ENCODE results near the gene CPE. TPM values are rescaled to one million over a fixed set of nuclear protein-coding genes. Genes with fewer than 3 reads are reported as not detected.

The CPE gene
- total RNA-seq, 3 donors from 2014 or later (not counting 1 experiment from before 2014, with no cell fraction given), result not detected

GRCh38 chr4:165359506-165359905 lies 19.3 kb upstream of the CPE start:
- no peak for TF ChIP-seq CTCF (IDR thresholded peaks at IDR 0.05)
- H3K36me3 Mint-ChIP-seq, result no peaks in the 10 kb centered on the region
- no peak for DNase-seq

GRCh38 chr4:165360041-165360695 lies 18.6 kb upstream of the CPE start:
- H3K27ac ChIP-seq (ENCODE audit: low read length), result no peak overlapping the region
- TF ChIP-seq CTCF (IDR thresholded peaks at IDR 0.05), result no peak
- DNase-seq, result no peak
- WGBS (ENCODE audit: insufficient coverage), result 78% methylated on average over 4 of the region's 6 CpGs
- no peaks in the 10 kb centered on the region for H3K27me3 ChIP-seq (ENCODE audit: control insufficient read depth, insufficient read depth, low read length)
- Mint-ChIP-seq H3K36me3 (no peaks in the 10 kb centered on the region), H3K27me3 (ENCODE audit: low read depth in 2 of 2) (peaks cover 16 to 18% of the 10 kb centered on the region in 2 donors), H3K4me3 (no peak overlapping the region), H3K4me1 (no peaks in the 10 kb centered on the region), H3K9me3 (no peaks in the 10 kb centered on the region), H3K27ac (no peak overlapping the region)
- no peak overlapping the region for H3K4me3 ChIP-seq (ENCODE audit: low read length)
- no peak for ATAC-seq
- no peaks in the 10 kb centered on the region for H3K36me3 ChIP-seq (ENCODE audit: control insufficient read depth, insufficient read depth, low read length)
- intact Hi-C loops (cut with micrococcal nuclease), result no loop called here
- no peaks in the 10 kb centered on the region for H3K9me3 ChIP-seq (ENCODE audit: control insufficient read depth, insufficient read depth, low read length)
- H3K4me1 ChIP-seq (ENCODE audit: control insufficient read depth, insufficient read depth, low read length), result no peaks in the 10 kb centered on the region

More at GRCh38 chr4:165359506-165359905, 19.3 kb upstream of the CPE start:
- Histone ChIP-seq H3K36me3 (ENCODE audit: control insufficient read depth, insufficient read depth, low read length) (no peaks in the 10 kb centered on the region), H3K4me1 (ENCODE audit: control insufficient read depth, insufficient read depth, low read length) (no peaks in the 10 kb centered on the region), H3K27me3 (ENCODE audit: control insufficient read depth, insufficient read depth, low read length) (no peaks in the 10 kb centered on the region), H3K27ac (ENCODE audit: low read length) (no peak overlapping the region), H3K9me3 (ENCODE audit: control insufficient read depth, insufficient read depth, low read length) (no peaks in the 10 kb centered on the region), H3K4me3 (ENCODE audit: low read length) (no peak overlapping the region)
- 86% methylated on average over 1 of the region's 2 CpGs for WGBS (ENCODE audit: insufficient coverage)
- intact Hi-C loops (cut with micrococcal nuclease), result loop anchor here (10.0 kb wide), 1 partner anchor 105 kb away; no protein-coding TSS in a partner anchor
- Mint-ChIP-seq H3K4me3 (no peak overlapping the region), H3K27ac (no peak overlapping the region), H3K4me1 (no peaks in the 10 kb centered on the region), H3K27me3 (ENCODE audit: low read depth in 2 of 2) (peaks cover 16 to 18% of the 10 kb centered on the region in 2 donors), H3K9me3 (no peaks in the 10 kb centered on the region)
- no peak for ATAC-seq

DNA sequence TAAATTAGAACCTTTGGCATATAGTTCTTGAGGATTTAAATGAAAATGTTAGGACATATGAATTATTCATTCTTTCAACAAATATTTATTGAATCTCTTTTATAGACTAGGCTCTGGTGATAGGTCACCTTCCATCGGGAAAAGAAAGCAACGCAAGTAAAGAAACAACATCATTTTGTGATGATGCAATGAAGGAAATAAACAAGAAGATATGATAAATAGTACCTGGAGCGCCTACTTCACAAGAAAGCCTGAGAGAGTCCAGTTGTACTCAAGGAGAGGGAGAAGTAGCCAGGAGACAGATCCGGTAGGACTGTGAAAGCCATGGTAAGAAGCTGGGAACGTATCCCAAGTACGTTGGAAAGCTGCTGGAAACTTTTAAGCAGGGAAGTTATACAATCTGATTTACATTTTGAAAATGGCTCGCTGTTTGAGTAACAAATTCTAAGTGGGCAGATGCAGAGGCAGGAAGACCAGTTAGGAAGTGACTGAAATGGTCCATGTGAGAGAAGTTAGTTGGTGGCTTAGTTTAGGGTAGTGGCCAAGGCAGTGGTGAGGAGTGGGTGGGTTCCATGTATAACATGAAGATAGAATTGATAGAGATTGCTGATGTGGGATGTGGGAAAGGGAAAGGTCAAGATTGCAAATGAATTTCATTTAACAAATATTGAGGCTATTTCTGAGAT lies 17.7 kb upstream of the CPE start:
- Histone ChIP-seq H3K9me3 (ENCODE audit: control insufficient read depth, insufficient read depth, low read length) (no peaks in the 10 kb centered on the region), H3K4me3 (ENCODE audit: low read length) (no peak overlapping the region), H3K27ac (ENCODE audit: low read length) (no peak overlapping the region), H3K4me1 (ENCODE audit: control insufficient read depth, insufficient read depth, low read length) (no peaks in the 10 kb centered on the region), H3K36me3 (ENCODE audit: control insufficient read depth, insufficient read depth, low read length) (no peaks in the 10 kb centered on the region), H3K27me3 (ENCODE audit: control insufficient read depth, insufficient read depth, low read length) (no peaks in the 10 kb centered on the region)
- no peak for TF ChIP-seq CTCF (IDR thresholded peaks at IDR 0.05)
- DNase-seq (no peak), ATAC-seq (no peak)
- Mint-ChIP-seq H3K27me3 (ENCODE audit: low read depth in 2 of 2) (peaks cover 16 to 18% of the 10 kb centered on the region in 2 donors), H3K27ac (no peak overlapping the region), H3K9me3 (no peaks in the 10 kb centered on the region), H3K4me3 (no peak overlapping the region), H3K36me3 (no peaks in the 10 kb centered on the region), H3K4me1 (no peaks in the 10 kb centered on the region)
- intact Hi-C loops (cut with micrococcal nuclease), result no loop called here
- WGBS (ENCODE audit: insufficient coverage), result 91% methylated on average over 7 of the region's 7 CpGs

Measured in natural killer cell (primary cell).